Hepatocyte (in vitro differentiated cells): Measurements from ENCODE around the gene TRAPPC11. TPM values are rescaled to one million over a fixed set of nuclear protein-coding genes. Genes with fewer than 3 reads are reported as not detected.

Source experiments
- DNase-seq: peaks from one replicate; pipeline ENCODE4 v3.0.0-alpha.2; 2016; ENCODE audit warnings: low spot score
- H2AFZ ChIP-seq: fragments of 200-600 bp; sonication (generic); 2 replicates; pipeline ENCODE4 v1.6.0; 2016; ENCODE audit warnings: antibody characterized with exemption, mild to moderate bottlenecking
- H3K27ac ChIP-seq: fragments of 200-600 bp; sonication (generic); 2 replicates; pipeline ENCODE4 v1.5.1; 2016; ENCODE audit warnings: mild to moderate bottlenecking
- H3K27me3 ChIP-seq: fragments of 200-600 bp; sonication (generic); 2 replicates; pipeline ENCODE4 v1.6.1; 2016
- H3K36me3 ChIP-seq: fragments of 200-600 bp; sonication (generic); replicated peaks from 2 replicates; pipeline ENCODE4 v1.5.1; 2016; ENCODE audit warnings: low read depth; ENCODE audit not compliant: insufficient read depth
- H3K4me1 ChIP-seq: fragments of 200-600 bp; sonication (generic); 2 replicates; pipeline ENCODE4 v1.5.1; 2016; ENCODE audit warnings: mild to moderate bottlenecking, moderate library complexity; ENCODE audit not compliant: insufficient read depth
- H3K4me2 ChIP-seq: fragments of 200-600 bp; sonication (generic); 2 replicates; pipeline ENCODE4 v1.6.0; 2016
- H3K4me3 ChIP-seq: fragments of 200-600 bp; sonication (generic); 2 replicates; pipeline ENCODE4 v1.5.1; 2016; ENCODE audit warnings: mild to moderate bottlenecking
- H3K79me2 ChIP-seq: fragments of 200-600 bp; sonication (generic); 2 replicates; pipeline ENCODE4 v1.6.0; 2017; ENCODE audit warnings: mild to moderate bottlenecking
- H3K9me2 ChIP-seq: fragments of 200-600 bp; sonication (generic); replicated peaks from 2 replicates; pipeline ENCODE4 v1.6.0; 2017; ENCODE audit warnings: mild to moderate bottlenecking; ENCODE audit not compliant: insufficient read depth
- H3K9me3 ChIP-seq: fragments of 200-600 bp; sonication (generic); 2 replicates; pipeline ENCODE4 v1.5.1; 2016; ENCODE audit warnings: low read depth, mild to moderate bottlenecking
- H4K20me1 ChIP-seq: fragments of 200-600 bp; sonication (generic); 2 replicates; pipeline ENCODE4 v1.6.0; 2016; ENCODE audit warnings: mild to moderate bottlenecking; ENCODE audit not compliant: insufficient read depth, poor library complexity, severe bottlenecking
- CTCF ChIP-seq: fragments of 200-600 bp; sonication (generic); IDR thresholded peaks from 2 replicates; pipeline ENCODE4 v1.5.1; 2016; ENCODE audit warnings: antibody characterized with exemption, mild to moderate bottlenecking; ENCODE audit not compliant: poor library complexity
- EZH2 ChIP-seq: fragments of 200-600 bp; sonication (generic); IDR thresholded peaks from 2 replicates; pipeline ENCODE4 v1.6.1; 2016; ENCODE audit warnings: antibody characterized with exemption, mild to moderate bottlenecking, borderline replicate concordance
- EZH2phosphoT487 ChIP-seq: fragments of 200-600 bp; sonication (generic); IDR thresholded peaks from one replicate; pipeline ENCODE4 v1.6.1; 2018; ENCODE audit warnings: antibody characterized with exemption, mild to moderate bottlenecking, low read depth, moderate library complexity; ENCODE audit not compliant: unreplicated experiment, severe bottlenecking
- WGBS: methylation state at CpG from one replicate; pipeline ENCODE4 v1.1.6; 2016; ENCODE audit warnings: low lambda C conversion rate; ENCODE audit errors: missing lambda C conversion rate; 5-methylcytosine and 5-hydroxymethylcytosine counted together
- polyA plus RNA-seq: library from polyadenylated mRNA; unstranded; fragments of >200 nt; fragmentation: Nextera tagmentation; extraction: Ambion mirVana; gene quantifications from 2 replicates; pipeline ENCODE4 v1.2.1, GENCODE V29; 2016
- total RNA-seq: library from RNA; depleted of rRNA; stranded (reverse); fragments of >200 nt; gene quantifications from 2 replicates; pipeline ENCODE4 v1.2.3, GENCODE V29; 2014

The TRAPPC11 gene
- total and polyA plus RNA-seq, 2 experiments from 2014 or later: 13.8 to 29.0 TPM

DNA sequence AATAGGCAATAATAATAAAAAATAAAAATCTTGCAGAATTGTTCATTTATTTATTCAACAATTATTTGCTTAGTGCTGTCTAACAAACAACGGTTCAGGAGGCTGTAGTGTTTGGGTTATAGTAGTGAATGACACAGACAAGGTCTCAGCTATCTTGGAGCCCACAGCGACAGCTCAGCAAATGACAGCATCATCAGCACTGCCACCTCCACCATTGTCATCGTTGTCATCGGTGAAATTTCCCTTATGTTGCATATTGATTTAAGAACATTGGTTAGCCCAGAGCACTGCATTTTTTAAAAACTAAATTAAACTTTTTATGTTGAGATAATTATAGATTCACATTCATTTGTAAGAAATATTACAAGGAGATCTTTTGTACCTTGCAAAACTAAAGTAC lies 79.9 kb downstream of the TRAPPC11 start:
- DNase-seq: no peak
- H4K20me1 ChIP-seq: no peaks in the 10 kb centered on the region
- H3K27me3 ChIP-seq: no peaks in the 10 kb centered on the region
- no peak overlapping the region for H3K4me2 ChIP-seq
- no peak for TF ChIP-seq EZH2
- no peak for TF ChIP-seq CTCF
- no peak for TF ChIP-seq EZH2phosphoT487
- no peaks in the 10 kb centered on the region for H3K4me1 ChIP-seq
- no peaks in the 10 kb centered on the region for H3K9me2 ChIP-seq
- H3K27ac ChIP-seq: no peak overlapping the region
- H3K79me2 ChIP-seq: no peaks in the 10 kb centered on the region
- H3K4me3 ChIP-seq: no peak overlapping the region
- H3K36me3 ChIP-seq: no peaks in the 10 kb centered on the region
- WGBS: 90% methylated on average over 4 of the region's 4 CpGs
- no peak overlapping the region for H2AFZ ChIP-seq
- no peaks in the 10 kb centered on the region for H3K9me3 ChIP-seq

- H3K27me3 ChIP-seq: no peaks in the 10 kb centered on the region
- no peaks in the 10 kb centered on the region for H4K20me1 ChIP-seq
- H3K4me1 ChIP-seq: peaks cover 7% of the 10 kb centered on the region
- WGBS: 90% methylated on average over 44 of the region's 48 CpGs
- H3K79me2 ChIP-seq: no peaks in the 10 kb centered on the region
- no peak overlapping the region for H3K4me3 ChIP-seq
- no peak overlapping the region for H3K4me2 ChIP-seq
- TF ChIP-seq EZH2 (no peak), CTCF (no peak)
- no peak for DNase-seq
- H3K9me2 ChIP-seq: no peaks in the 10 kb centered on the region
- no peak overlapping the region for H2AFZ ChIP-seq
- H3K36me3 ChIP-seq: no peaks in the 10 kb centered on the region
- H3K9me3 ChIP-seq: no peaks in the 10 kb centered on the region
- H3K27ac ChIP-seq: no peak overlapping the region
These were observed 87.5 kb downstream of the TRAPPC11 start for GRCh38 chr4:183746305-183747229.

- Histone ChIP-seq H3K4me3 (no peak overlapping the region), H3K79me2 (no peaks in the 10 kb centered on the region), H3K4me2 (no peak overlapping the region), H3K27ac (no peak overlapping the region), H3K27me3 (no peaks in the 10 kb centered on the region), H3K4me1 (peaks cover 7% of the 10 kb centered on the region), H2AFZ (no peak overlapping the region), H3K9me2 (no peaks in the 10 kb centered on the region), H4K20me1 (no peaks in the 10 kb centered on the region), H3K9me3 (no peaks in the 10 kb centered on the region), H3K36me3 (no peaks in the 10 kb centered on the region)
- 83% methylated on average over 2 of the region's 2 CpGs for WGBS
- no peak for DNase-seq
- TF ChIP-seq EZH2phosphoT487: no peak
- TF ChIP-seq CTCF: no peak
- TF ChIP-seq EZH2: no peak
These were observed 88.3 kb downstream of the TRAPPC11 start for GRCh38 chr4:183747380-183747779.
